Skeletal muscle tissue (tissue), 4 donors: ENCODE results near the gene FSHR. TPM values are rescaled to one million over a fixed set of nuclear protein-coding genes. Genes with fewer than 3 reads are reported as not detected.

ENCODE experiments used
- H3K27ac ChIP-seq: one replicate; pipeline ENCODE4 v1.7.0; 2013; ENCODE audit warnings: mild to moderate bottlenecking, low read depth, low read length, inconsistent platforms
- H3K27me3 ChIP-seq, 3 donors: one replicate each; pipeline ENCODE4 v1.7.0; 2013; ENCODE audit warnings: low read length in 3 of 3; ENCODE audit not compliant: control insufficient read depth in 3 of 3, insufficient read depth in 3 of 3
- H3K36me3 ChIP-seq, 3 donors: one replicate each; pipeline ENCODE4 v1.7.0; 2013; ENCODE audit warnings: low read length in 3 of 3; ENCODE audit not compliant: control insufficient read depth in 3 of 3, insufficient read depth in 3 of 3
- H3K4me1 ChIP-seq, 3 donors: one replicate each; pipeline ENCODE4 v1.7.0; 2013; ENCODE audit warnings: low read length in 3 of 3, mild to moderate bottlenecking in 3 of 3; ENCODE audit not compliant: control insufficient read depth in 3 of 3, insufficient read depth in 3 of 3
- H3K4me3 ChIP-seq, 3 donors: one replicate each; pipeline ENCODE4 v1.7.0; 2013; ENCODE audit warnings: low read length in 3 of 3
- H3K9ac ChIP-seq, 3 donors: one replicate each; pipeline ENCODE4 v1.7.0; 2013; ENCODE audit warnings: low read length in 3 of 3, mild to moderate bottlenecking in 3 of 3, moderate library complexity in 2 of 3, low read depth in 1 of 3
- H3K9me3 ChIP-seq, 3 donors: one replicate each; pipeline ENCODE4 v1.7.0; 2013; ENCODE audit warnings: low read length in 3 of 3; ENCODE audit not compliant: control insufficient read depth in 3 of 3
- total RNA-seq: library from RNA; depleted of rRNA; stranded (reverse); fragments of >200 nt; gene quantifications from one replicate; pipeline ENCODE4 v1.2.3, GENCODE V29; 2014
- donor health status: Osteomylitis.

FSHR gene
- total RNA-seq, 1 donor from 2014 or later = 0.52 TPM

- Histone ChIP-seq H3K27ac (no peak overlapping the region), H3K9me3 (no peaks in the 10 kb centered on the region), H3K4me1 (no peaks in the 10 kb centered on the region), H3K36me3 (no peaks in the 10 kb centered on the region), H3K9ac (no peak overlapping the region), H3K4me3 (no peak overlapping the region), H3K27me3 (peaks cover 0 to 4% (median 0%) of the 10 kb centered on the region in 3 donors)
Observed at GRCh38 chr2:48934807-48935206, 219.5 kb downstream of the FSHR start.

GRCh38 chr2:48933828-48934497 is 220.4 kb downstream of the FSHR start:
- Histone ChIP-seq H3K36me3 (no peaks in the 10 kb centered on the region), H3K4me3 (no peak overlapping the region), H3K9me3 (no peaks in the 10 kb centered on the region), H3K4me1 (no peaks in the 10 kb centered on the region), H3K27ac (no peak overlapping the region), H3K27me3 (peaks cover 0 to under 1% (median 0%) of the 10 kb centered on the region in 3 donors), H3K9ac (no peak overlapping the region)

GRCh38 chr2:48932667-48933066 is 221.6 kb downstream of the FSHR start:
- no peaks in the 10 kb centered on the region for H3K36me3 ChIP-seq
- H3K27me3 ChIP-seq = no peaks in the 10 kb centered on the region

GRCh38 chr2:48929571-48930301 is 224.6 kb downstream of the FSHR start:
- Histone ChIP-seq H3K27ac (no peak overlapping the region), H3K4me3 (no peak overlapping the region), H3K36me3 (no peaks in the 10 kb centered on the region), H3K27me3 (no peaks in the 10 kb centered on the region), H3K4me1 (no peaks in the 10 kb centered on the region), H3K9ac (no peak overlapping the region), H3K9me3 (no peaks in the 10 kb centered on the region)

More at GRCh38 chr2:48932667-48933066, 221.6 kb downstream of the FSHR start:
- H3K4me3 ChIP-seq = no peak overlapping the region
- H3K27ac ChIP-seq = no peak overlapping the region
- no peaks in the 10 kb centered on the region for H3K4me1 ChIP-seq
- H3K9me3 ChIP-seq = no peaks in the 10 kb centered on the region
- no peak overlapping the region for H3K9ac ChIP-seq

- Histone ChIP-seq H3K9me3 (no peaks in the 10 kb centered on the region), H3K4me3 (no peak overlapping the region), H3K9ac (no peak overlapping the region), H3K4me1 (no peaks in the 10 kb centered on the region), H3K36me3 (no peaks in the 10 kb centered on the region), H3K27ac (no peak overlapping the region), H3K27me3 (no peaks in the 10 kb centered on the region)
Observed at GRCh38 chr2:48927355-48927754, 227.0 kb downstream of the FSHR start.

GRCh38 chr2:48915884-48916283 is 238.4 kb downstream of the FSHR start:
- no peaks in the 10 kb centered on the region for H3K27me3 ChIP-seq
- H3K36me3 ChIP-seq = no peaks in the 10 kb centered on the region
- no peak overlapping the region for H3K27ac ChIP-seq
- no peaks in the 10 kb centered on the region for H3K4me1 ChIP-seq
- no peak overlapping the region for H3K9ac ChIP-seq
- no peaks in the 10 kb centered on the region for H3K9me3 ChIP-seq
- H3K4me3 ChIP-seq = no peak overlapping the region

- Histone ChIP-seq H3K4me1 (no peaks in the 10 kb centered on the region), H3K9me3 (no peaks in the 10 kb centered on the region), H3K9ac (no peak overlapping the region), H3K27me3 (no peaks in the 10 kb centered on the region), H3K27ac (no peak overlapping the region), H3K36me3 (no peaks in the 10 kb centered on the region), H3K4me3 (no peak overlapping the region)
Observed at GRCh38 chr2:48915227-48915626, 239.1 kb downstream of the FSHR start.

- Histone ChIP-seq H3K36me3 (no peaks in the 10 kb centered on the region), H3K4me1 (no peaks in the 10 kb centered on the region), H3K9ac (no peak overlapping the region), H3K9me3 (no peaks in the 10 kb centered on the region), H3K4me3 (no peak overlapping the region), H3K27me3 (no peaks in the 10 kb centered on the region), H3K27ac (no peak overlapping the region)
Observed at GRCh38 chr2:48914477-48915089, 239.7 kb downstream of the FSHR start.
